Measurements from ENCODE around the gene OPCML. TPM values are rescaled to one million over a fixed set of nuclear protein-coding genes. Genes with fewer than 3 reads are reported as not detected.

The OPCML gene
- total RNA-seq, 1 donor from 2014 or later, result 0.61 TPM

DNA sequence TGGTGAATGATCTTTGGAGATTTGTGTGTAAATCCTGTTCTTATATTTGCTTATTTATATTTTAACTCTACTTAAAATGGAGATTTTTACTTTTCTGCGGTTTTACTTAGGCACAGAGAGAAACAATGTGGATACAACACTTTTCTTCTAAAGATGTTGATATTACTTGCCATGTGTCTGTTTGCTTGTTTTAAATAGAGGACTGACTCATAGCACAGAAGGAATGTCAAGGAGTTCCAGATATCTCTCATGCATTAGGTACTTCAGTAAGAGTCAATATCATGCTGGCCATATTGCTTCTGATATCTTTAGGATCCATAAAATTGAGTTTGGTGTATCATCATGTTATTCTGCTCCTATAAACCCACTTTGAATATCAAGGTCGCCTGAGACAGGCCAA is 395.0 kb downstream of the OPCML start:
- no peak overlapping the region for H3K4me3 Mint-ChIP-seq (ENCODE audit: unreplicated experiment)
- no peak for DNase-seq
- H3K9me3 Mint-ChIP-seq (ENCODE audit: unreplicated experiment), result peaks cover 3% of the 10 kb centered on the region
- peaks cover 8% of the 10 kb centered on the region for H3K36me3 Mint-ChIP-seq (ENCODE audit: unreplicated experiment)
- H3K4me1 Mint-ChIP-seq (ENCODE audit: low read depth, unreplicated experiment), result peaks cover 14% of the 10 kb centered on the region
- no peak overlapping the region for H3K27ac Mint-ChIP-seq (ENCODE audit: unreplicated experiment)
- no peaks in the 10 kb centered on the region for H3K27me3 Mint-ChIP-seq (ENCODE audit: unreplicated experiment)
- TF ChIP-seq, protein P1, sequence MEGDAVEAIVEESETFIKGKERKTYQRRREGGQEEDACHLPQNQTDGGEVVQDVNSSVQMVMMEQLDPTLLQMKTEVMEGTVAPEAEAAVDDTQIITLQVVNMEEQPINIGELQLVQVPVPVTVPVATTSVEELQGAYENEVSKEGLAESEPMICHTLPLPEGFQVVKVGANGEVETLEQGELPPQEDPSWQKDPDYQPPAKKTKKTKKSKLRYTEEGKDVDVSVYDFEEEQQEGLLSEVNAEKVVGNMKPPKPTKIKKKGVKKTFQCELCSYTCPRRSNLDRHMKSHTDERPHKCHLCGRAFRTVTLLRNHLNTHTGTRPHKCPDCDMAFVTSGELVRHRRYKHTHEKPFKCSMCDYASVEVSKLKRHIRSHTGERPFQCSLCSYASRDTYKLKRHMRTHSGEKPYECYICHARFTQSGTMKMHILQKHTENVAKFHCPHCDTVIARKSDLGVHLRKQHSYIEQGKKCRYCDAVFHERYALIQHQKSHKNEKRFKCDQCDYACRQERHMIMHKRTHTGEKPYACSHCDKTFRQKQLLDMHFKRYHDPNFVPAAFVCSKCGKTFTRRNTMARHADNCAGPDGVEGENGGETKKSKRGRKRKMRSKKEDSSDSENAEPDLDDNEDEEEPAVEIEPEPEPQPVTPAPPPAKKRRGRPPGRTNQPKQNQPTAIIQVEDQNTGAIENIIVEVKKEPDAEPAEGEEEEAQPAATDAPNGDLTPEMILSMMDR (IDR thresholded peaks at IDR 0.05; ENCODE audit: partially characterized antibody, unreplicated experiment), result no peak

DNA sequence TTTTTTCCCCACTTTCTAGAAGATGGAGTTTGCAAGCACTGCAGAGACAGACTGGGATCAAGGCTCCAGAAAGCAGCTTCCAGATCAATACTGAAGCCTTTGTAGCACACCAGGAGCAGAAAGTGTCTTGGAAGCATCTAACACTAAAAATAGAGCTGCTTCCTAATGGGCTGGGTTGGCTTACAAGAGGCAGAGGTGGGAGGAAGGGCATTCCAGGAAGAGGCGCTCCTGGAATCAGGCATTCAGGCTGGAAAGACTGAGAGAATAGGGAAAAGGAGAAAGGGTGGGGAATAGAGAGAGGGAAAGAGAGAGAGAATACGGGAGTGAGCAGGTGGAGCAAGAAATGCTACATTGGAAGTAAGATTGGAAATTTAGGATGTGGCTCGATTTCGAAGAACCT is 395.9 kb downstream of the OPCML start:
- Mint-ChIP-seq H3K9me3 (ENCODE audit: unreplicated experiment) (peaks cover 2% of the 10 kb centered on the region), H3K4me3 (ENCODE audit: unreplicated experiment) (no peak overlapping the region), H3K27me3 (ENCODE audit: unreplicated experiment) (no peaks in the 10 kb centered on the region), H3K4me1 (ENCODE audit: low read depth, unreplicated experiment) (peaks cover 14% of the 10 kb centered on the region), H3K27ac (ENCODE audit: unreplicated experiment) (no peak overlapping the region), H3K36me3 (ENCODE audit: unreplicated experiment) (peaks cover 3% of the 10 kb centered on the region)
- TF ChIP-seq, protein P1 (IDR thresholded peaks at IDR 0.05; ENCODE audit: partially characterized antibody, unreplicated experiment), result no peak
- no peak for DNase-seq

DNA sequence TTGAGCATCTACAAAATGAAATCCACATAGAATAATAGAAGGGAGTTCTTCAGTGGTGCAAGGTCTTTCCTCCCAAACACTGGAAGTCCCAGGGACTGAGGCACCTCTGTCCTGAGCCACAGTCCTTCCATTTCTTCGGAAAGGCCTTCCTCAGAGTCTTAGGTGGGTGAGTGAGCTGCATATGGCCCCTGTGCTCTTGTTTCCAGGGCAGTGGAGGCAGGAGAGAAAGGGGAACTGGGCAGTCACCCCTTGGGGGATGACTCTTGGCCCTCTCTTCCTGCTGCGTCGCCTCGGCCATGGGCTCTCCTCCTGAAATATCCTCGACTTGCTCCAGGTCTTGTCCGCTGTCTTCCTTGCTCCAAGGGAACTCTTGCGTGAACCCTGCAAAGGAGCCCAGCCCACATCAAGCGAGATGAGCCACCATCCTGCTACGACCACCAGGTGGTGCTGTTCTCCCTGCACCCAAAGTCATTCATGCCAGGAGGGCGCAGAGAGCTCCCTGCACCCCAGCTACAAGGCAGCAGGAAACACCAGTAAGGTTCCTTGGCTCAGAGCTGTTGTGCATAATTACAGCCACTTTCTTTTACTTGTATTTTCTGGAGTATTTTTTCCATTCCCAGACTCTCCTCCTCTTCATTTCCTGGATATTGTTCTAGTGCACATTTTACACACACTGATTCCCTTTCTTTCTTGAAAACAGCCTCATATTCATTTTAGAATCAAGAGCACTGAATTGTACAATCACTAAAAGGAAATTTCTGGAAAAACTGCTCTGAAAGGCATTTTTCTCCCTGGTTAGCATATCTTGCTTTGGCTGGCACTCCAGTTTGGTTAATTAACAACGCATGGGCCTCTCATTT is 397.8 kb downstream of the OPCML start:
- H3K27ac Mint-ChIP-seq (ENCODE audit: unreplicated experiment), result peak overlapping the region; percentile 36
- no peaks in the 10 kb centered on the region for H3K27me3 Mint-ChIP-seq (ENCODE audit: unreplicated experiment)
- peak; percentile 80 for DNase-seq
- no peaks in the 10 kb centered on the region for H3K9me3 Mint-ChIP-seq (ENCODE audit: unreplicated experiment)
- TF ChIP-seq, protein P1 (IDR thresholded peaks at IDR 0.05; ENCODE audit: partially characterized antibody, unreplicated experiment), result peak; percentile 97
- H3K4me3 Mint-ChIP-seq (ENCODE audit: unreplicated experiment), result no peak overlapping the region
- no peaks in the 10 kb centered on the region for H3K36me3 Mint-ChIP-seq (ENCODE audit: unreplicated experiment)
- H3K4me1 Mint-ChIP-seq (ENCODE audit: low read depth, unreplicated experiment), result peaks cover 16% of the 10 kb centered on the region

DNA sequence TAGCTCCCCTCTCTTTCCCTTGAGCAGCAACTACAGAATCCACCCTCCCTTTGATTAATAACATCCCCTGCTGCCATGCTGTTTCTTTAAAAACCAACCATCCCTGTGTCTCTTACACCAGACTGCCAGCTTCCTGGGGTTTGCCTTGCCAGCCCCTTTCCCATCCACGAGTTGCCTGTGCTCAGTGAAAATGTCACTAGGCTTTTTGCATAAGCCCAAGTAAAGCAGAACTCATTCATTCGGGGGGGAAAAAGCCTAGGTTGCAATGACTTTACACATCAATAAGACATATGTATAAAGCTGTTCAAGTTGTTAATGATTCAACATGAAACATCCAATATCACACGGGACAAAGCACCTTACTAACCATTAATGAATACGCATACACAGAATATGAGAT is 398.7 kb downstream of the OPCML start:
- no peak for DNase-seq
- H3K27me3 Mint-ChIP-seq (ENCODE audit: unreplicated experiment), result no peaks in the 10 kb centered on the region
- no peaks in the 10 kb centered on the region for H3K36me3 Mint-ChIP-seq (ENCODE audit: unreplicated experiment)
- H3K4me1 Mint-ChIP-seq (ENCODE audit: low read depth, unreplicated experiment), result peaks cover 16% of the 10 kb centered on the region
- H3K27ac Mint-ChIP-seq (ENCODE audit: unreplicated experiment), result no peak overlapping the region
- TF ChIP-seq, protein P1 (IDR thresholded peaks at IDR 0.05; ENCODE audit: partially characterized antibody, unreplicated experiment), result no peak
- no peak overlapping the region for H3K4me3 Mint-ChIP-seq (ENCODE audit: unreplicated experiment)
- H3K9me3 Mint-ChIP-seq (ENCODE audit: unreplicated experiment), result no peaks in the 10 kb centered on the region

DNA sequence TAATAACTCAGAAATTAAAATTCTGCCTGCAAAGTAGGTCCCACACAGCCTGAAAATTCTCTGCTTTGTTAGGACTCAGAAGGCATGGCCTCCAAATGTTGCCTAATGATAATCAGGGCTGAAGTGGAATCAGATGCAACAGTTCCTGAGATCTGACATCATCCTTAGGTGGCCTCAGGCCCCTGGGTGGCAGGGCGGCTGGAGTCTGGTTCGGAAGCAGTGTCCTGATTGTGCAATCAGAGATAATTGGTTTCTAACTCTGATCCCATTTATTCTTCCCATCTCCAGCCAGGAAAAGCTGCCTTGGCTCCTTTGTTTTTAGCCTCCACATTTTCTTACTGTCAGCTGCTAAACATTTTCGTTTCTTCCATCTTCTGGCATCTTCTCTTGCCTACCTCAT is 399.3 kb downstream of the OPCML start:
- Mint-ChIP-seq H3K9me3 (ENCODE audit: unreplicated experiment) (no peaks in the 10 kb centered on the region), H3K36me3 (ENCODE audit: unreplicated experiment) (no peaks in the 10 kb centered on the region), H3K4me1 (ENCODE audit: low read depth, unreplicated experiment) (peaks cover 16% of the 10 kb centered on the region), H3K27me3 (ENCODE audit: unreplicated experiment) (no peaks in the 10 kb centered on the region), H3K27ac (ENCODE audit: unreplicated experiment) (no peak overlapping the region), H3K4me3 (ENCODE audit: unreplicated experiment) (no peak overlapping the region)
- TF ChIP-seq, protein P1 (IDR thresholded peaks at IDR 0.05; ENCODE audit: partially characterized antibody, unreplicated experiment), result no peak
- no peak for DNase-seq
